HEK293T (cell line): Measurements from ENCODE around the gene ARHGAP10.

Experiments
- FOXK2 ChIP-seq: fragments of 450-650 bp; IDR thresholded peaks from 2 replicates; pipeline ENCODE4 v1.6.1; 2016; ENCODE audit warnings: mild to moderate bottlenecking
- FOXM1 ChIP-seq: fragments of 450-650 bp; IDR thresholded peaks from 2 replicates; pipeline ENCODE4 v1.6.1; 2017; ENCODE audit warnings: mild to moderate bottlenecking, borderline replicate concordance
- LEF1 ChIP-seq: fragments of 450-650 bp; IDR thresholded peaks from 2 replicates; pipeline ENCODE4 v1.6.1; 2017; ENCODE audit warnings: mild to moderate bottlenecking, borderline replicate concordance
- SP1 ChIP-seq: fragments of 450-650 bp; IDR thresholded peaks from 2 replicates; pipeline ENCODE4 v1.6.1; 2017
- TARDBP ChIP-seq: fragments of 450-650 bp; IDR thresholded peaks from 2 replicates; pipeline ENCODE4 v1.6.1; 2016

DNA sequence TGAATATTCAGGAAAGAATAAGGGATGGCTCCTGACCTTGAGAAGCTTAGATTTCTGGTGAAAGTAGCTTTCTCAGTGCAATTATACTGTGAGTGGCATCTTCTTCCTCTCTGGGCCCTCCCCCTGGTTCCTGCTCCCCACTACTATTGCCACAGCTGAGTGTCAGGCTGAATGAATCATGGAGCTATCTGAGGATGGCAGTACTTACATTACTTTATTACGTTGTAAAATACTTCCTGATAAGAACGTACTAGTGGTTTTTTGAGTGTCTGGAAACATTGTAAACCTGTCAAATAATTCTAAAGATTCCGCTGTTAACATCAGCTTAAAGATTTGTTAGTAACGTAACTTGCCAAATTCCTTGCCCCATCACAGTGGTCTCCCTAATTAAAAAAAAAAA is 36.2 kb downstream of the ARHGAP10 start:
- TF ChIP-seq FOXK2 (no peak), SP1 (no peak), TARDBP (0 out of 2 replicates have a peak, but pooled peaks have one; percentile 37), LEF1 (no peak; the same call in 1 of the 2 replicates), FOXM1 (no peak)
